ENCODE data around the gene PPP1CC. TPM values are rescaled to one million over a fixed set of nuclear protein-coding genes. Genes with fewer than 3 reads are reported as not detected.

Gene PPP1CC
- total RNA-seq, 1 donor: 158 TPM

DNA sequence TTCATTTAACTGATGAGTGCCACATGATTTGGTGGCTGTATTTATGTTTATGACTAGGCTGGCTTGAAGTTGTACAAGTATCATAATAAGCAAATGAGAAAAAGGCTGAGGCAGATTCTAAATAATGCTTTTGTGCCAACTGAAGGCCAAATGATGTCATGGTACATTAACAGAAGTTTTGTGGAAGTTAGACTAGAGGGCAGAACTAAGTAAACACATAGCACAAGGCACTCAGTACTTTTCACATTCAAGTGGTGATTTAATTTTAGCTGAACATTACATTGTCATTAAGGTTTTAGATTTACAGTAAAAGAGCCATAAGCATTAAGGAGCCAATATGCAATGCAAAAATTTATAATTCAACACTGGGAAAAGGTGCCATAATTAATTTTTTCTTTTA is 21.1 kb downstream of the PPP1CC start:
- Histone ChIP-seq H3K27me3 (ENCODE audit: insufficient read depth, low read length) (no peaks in the 10 kb centered on the region), H3K9me3 (ENCODE audit: low read depth, low read length) (no peaks in the 10 kb centered on the region), H3K4me1 (ENCODE audit: insufficient read depth, low read length) (peaks cover under 1% of the 10 kb centered on the region)

DNA sequence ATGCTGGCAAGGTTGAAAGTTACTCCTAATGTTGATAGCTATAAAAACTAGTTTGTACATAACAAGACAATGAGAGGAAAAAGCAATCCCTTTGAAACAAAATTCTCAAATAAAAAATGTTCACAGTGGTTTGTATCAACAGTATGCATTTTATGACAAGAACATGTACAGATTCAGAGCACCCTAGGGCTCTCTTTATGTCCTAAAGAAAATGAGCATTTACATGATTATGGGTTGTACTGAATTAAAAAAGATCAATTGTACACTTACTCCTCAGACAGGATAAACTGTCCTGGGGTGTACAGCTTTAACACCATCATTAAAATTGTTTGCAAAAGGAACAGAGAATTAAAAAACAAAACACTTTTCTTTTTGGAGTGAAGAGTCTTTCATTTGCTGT is 22.2 kb downstream of the PPP1CC start:
- Histone ChIP-seq H3K27me3 (ENCODE audit: insufficient read depth, low read length) (no peaks in the 10 kb centered on the region), H3K4me3 (ENCODE audit: low read length) (no peak overlapping the region), H3K4me1 (ENCODE audit: insufficient read depth, low read length) (no peaks in the 10 kb centered on the region), H3K9me3 (ENCODE audit: low read depth, low read length) (no peaks in the 10 kb centered on the region)

More for the DNA sequence above, 21.1 kb downstream of the PPP1CC start:
- no peak overlapping the region for H3K4me3 ChIP-seq (ENCODE audit: low read length)

DNA sequence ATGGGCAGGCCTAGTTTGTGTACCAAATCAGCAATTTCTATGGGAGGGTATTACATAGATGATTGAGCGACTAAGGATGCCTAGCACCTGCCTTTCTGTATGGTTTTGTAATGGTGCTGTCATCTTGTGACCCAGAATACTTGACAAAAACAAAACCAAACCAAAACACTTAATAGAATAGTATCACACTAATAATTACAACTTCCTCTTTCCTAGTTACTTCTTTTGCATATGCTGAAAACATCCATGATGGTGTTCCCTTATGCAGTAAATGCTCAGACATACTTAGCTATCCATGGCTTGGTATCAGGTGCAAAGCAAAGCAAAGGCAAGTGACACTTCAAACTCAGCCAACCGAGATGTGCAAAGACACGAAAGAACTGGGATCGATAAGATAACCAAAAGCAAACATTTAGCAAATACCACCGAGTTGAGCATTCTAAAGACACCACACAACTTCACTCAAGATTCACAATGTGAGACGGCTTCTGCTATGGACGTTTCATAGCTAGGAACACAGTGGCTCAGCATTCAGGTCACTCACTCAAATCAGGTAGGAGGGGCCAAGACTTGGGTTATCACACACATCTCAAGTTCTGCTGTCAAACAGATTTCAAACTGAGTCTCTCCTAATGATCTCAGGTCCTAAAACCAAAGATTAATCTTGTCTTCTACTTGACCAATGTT is 24.3 kb downstream of the PPP1CC start:
- Histone ChIP-seq H3K4me3 (ENCODE audit: low read length) (no peak overlapping the region), H3K9me3 (ENCODE audit: low read depth, low read length) (no peaks in the 10 kb centered on the region), H3K27me3 (ENCODE audit: insufficient read depth, low read length) (no peaks in the 10 kb centered on the region), H3K4me1 (ENCODE audit: insufficient read depth, low read length) (no peaks in the 10 kb centered on the region)

DNA sequence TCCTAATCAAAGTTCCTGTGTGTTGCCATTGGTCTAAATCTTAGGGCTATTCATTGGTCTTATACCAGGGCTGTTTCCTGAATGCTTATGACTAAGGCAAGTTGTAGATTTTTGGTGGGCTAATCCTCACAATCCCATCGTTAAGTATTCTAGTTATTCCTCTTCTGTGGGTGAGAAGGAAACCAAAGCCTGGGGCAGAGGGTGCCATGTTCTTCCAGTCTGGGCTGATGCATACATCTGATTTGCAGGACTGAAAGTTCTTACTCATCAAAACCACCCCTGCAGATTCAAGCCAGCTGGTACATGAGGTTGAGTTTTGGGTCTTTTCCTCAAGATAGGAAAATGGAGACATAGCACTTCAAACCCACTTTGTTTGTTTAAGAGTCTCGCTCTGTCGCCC is 25.7 kb downstream of the PPP1CC start:
- no peak overlapping the region for H3K4me3 ChIP-seq (ENCODE audit: low read length)
- H3K9me3 ChIP-seq (ENCODE audit: low read depth, low read length): no peaks in the 10 kb centered on the region
- H3K27me3 ChIP-seq (ENCODE audit: insufficient read depth, low read length): no peaks in the 10 kb centered on the region
- no peaks in the 10 kb centered on the region for H3K4me1 ChIP-seq (ENCODE audit: insufficient read depth, low read length)

DNA sequence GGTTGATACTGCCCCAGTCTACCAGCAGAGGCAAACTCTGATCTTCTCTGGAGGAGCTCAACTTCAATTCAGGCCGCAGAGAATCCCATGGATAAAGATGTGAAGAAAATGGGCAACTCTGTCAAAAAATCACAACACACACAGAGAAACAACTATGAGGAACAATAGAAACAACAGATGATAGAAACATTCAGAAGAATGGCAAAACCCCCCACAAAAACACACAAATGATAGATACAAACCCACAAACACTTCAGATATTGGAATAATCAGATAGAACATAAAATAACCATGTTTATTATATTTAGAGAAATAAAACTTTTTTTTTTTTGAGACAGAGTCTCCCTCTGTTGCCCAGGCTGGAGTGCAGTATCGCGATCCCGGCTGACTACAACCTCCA is 33.8 kb downstream of the PPP1CC start:
- no peak overlapping the region for H3K4me3 ChIP-seq (ENCODE audit: low read length)
- no peaks in the 10 kb centered on the region for H3K9me3 ChIP-seq (ENCODE audit: low read depth, low read length)
- no peaks in the 10 kb centered on the region for H3K27me3 ChIP-seq (ENCODE audit: insufficient read depth, low read length)
- H3K4me1 ChIP-seq (ENCODE audit: insufficient read depth, low read length): no peaks in the 10 kb centered on the region

DNA sequence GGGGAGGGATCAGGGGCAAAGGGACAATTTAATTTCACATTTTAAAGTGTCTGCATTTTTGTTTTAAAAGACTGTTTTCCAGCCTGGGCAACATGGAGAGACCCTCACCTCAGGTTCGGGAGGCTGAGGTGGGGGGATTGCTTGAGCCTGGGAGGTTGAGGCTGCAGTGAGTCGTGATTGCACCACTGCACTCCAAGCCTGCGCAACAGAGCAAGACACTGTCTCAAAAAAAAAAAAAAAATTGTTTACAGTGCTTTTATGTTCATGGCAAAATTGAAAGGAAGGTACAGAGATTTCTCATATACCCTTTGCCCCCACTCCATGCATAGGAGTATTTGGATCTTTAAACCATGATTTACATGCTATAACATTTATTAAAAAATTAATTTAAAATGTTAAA is 37.4 kb downstream of the PPP1CC start:
- H3K27me3 ChIP-seq (ENCODE audit: insufficient read depth, low read length): no peaks in the 10 kb centered on the region
- no peaks in the 10 kb centered on the region for H3K9me3 ChIP-seq (ENCODE audit: low read depth, low read length)
- no peak overlapping the region for H3K4me3 ChIP-seq (ENCODE audit: low read length)
- H3K4me1 ChIP-seq (ENCODE audit: insufficient read depth, low read length): no peaks in the 10 kb centered on the region

DNA sequence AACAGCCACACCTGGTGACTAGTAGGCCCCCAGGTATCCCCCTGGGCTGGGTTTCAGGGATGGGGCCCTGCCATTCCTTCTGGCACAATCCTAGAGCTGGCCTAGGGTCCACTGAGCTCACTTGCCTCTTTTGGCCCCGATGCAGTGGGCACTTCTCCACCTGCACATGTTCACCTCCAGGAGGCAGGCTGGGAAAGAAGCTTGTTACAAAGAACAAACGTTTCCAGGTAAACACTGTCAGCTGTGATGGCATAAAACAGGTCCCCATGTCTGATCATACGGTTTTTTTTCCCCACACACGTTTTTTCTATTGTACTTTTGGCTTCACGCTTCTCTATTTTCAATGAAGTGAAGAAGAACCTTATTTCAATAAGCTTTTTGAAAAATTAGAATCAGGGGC is 37.9 kb downstream of the PPP1CC start:
- Histone ChIP-seq H3K4me3 (ENCODE audit: low read length) (no peak overlapping the region), H3K9me3 (ENCODE audit: low read depth, low read length) (no peaks in the 10 kb centered on the region), H3K4me1 (ENCODE audit: insufficient read depth, low read length) (no peaks in the 10 kb centered on the region), H3K27me3 (ENCODE audit: insufficient read depth, low read length) (no peaks in the 10 kb centered on the region)

DNA sequence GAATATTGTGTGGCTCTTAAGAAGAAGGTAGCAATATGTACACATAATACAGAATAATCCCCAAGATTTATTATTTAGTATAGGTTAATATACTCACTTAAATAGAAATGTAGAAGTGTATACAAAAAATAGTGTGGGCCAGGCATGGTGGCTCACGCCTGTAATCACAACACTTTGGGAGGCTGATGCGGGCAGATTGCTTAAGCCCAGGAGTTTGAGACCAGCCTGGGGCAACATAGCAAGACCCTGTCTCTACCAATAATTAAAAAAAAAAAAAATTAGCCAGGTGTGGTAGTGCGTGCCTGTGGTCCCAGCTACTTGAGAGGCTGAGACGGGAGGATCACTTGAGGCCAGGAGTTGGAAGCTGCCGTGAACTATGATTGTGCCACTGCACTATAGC is 38.5 kb downstream of the PPP1CC start:
- H3K9me3 ChIP-seq (ENCODE audit: low read depth, low read length): no peaks in the 10 kb centered on the region
- no peak overlapping the region for H3K4me3 ChIP-seq (ENCODE audit: low read length)
- peaks cover 2% of the 10 kb centered on the region for H3K4me1 ChIP-seq (ENCODE audit: insufficient read depth, low read length)
- no peaks in the 10 kb centered on the region for H3K27me3 ChIP-seq (ENCODE audit: insufficient read depth, low read length)

DNA sequence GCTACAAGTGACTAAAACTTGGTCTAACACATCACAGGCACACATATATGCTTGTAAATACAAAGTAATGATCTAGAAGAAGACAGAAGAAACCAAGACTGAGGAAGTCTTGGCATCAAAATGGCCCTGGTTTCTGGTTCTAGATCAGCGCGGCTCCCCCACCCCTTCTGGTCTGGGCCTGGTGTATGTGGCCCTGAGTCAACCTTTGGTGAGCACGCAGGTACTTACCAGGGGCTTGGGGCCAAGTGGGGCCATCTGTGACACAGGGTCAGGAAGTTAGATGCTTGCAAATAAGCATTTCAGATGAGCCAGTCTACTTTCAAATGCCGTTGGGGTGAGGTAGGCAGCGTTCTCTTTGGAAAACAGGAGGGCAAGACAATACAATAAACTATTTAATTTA is 40.6 kb downstream of the PPP1CC start:
- Histone ChIP-seq H3K4me3 (ENCODE audit: low read length) (no peak overlapping the region), H3K4me1 (ENCODE audit: insufficient read depth, low read length) (peaks cover 23% of the 10 kb centered on the region), H3K27me3 (ENCODE audit: insufficient read depth, low read length) (no peaks in the 10 kb centered on the region), H3K9me3 (ENCODE audit: low read depth, low read length) (no peaks in the 10 kb centered on the region)

DNA sequence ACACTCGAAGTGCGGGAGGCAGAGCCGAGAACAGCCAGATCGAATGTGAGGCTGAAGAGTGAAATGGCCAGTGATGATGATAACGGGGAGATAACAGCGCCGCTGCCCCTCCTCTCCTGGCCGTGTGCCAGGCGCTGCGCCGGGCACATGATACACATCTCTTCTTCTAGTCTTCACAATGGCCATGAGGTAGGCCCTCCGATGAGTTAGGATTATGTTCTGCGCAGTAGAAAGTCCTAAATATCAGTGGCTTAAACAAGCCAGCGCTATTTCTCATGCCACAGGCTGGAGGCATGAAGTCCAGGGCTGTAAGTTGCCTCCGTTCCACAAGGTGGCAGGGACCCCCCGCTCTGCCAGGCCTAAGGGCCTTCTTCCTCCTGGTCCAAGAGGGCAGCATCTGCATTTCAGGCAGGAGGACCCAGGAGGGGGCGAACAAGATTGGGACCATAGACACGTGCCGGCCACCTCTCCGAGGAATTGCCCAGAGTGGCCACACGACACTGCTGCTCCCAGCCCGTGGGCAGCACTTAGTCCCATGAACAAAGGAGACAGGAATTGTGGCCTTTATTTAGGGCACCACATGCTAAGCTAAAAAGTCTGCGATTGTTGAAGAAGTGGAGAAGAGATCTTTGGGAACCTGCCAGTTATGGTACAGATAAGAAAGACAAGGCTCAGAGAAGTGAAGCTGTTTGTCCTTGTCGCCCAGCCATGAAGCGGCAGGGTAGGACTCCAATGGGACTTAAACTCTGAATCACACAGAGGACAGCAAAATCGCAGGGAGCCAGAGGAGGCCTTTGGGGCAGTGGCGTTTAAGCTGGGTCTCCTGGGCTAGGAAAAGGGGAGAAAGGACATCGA is 42.9 kb downstream of the PPP1CC start:
- H3K4me3 ChIP-seq (ENCODE audit: low read length): no peak overlapping the region
- H3K4me1 ChIP-seq (ENCODE audit: insufficient read depth, low read length): peaks cover 45% of the 10 kb centered on the region
- H3K9me3 ChIP-seq (ENCODE audit: low read depth, low read length): no peaks in the 10 kb centered on the region
- H3K27me3 ChIP-seq (ENCODE audit: insufficient read depth, low read length): no peaks in the 10 kb centered on the region

DNA sequence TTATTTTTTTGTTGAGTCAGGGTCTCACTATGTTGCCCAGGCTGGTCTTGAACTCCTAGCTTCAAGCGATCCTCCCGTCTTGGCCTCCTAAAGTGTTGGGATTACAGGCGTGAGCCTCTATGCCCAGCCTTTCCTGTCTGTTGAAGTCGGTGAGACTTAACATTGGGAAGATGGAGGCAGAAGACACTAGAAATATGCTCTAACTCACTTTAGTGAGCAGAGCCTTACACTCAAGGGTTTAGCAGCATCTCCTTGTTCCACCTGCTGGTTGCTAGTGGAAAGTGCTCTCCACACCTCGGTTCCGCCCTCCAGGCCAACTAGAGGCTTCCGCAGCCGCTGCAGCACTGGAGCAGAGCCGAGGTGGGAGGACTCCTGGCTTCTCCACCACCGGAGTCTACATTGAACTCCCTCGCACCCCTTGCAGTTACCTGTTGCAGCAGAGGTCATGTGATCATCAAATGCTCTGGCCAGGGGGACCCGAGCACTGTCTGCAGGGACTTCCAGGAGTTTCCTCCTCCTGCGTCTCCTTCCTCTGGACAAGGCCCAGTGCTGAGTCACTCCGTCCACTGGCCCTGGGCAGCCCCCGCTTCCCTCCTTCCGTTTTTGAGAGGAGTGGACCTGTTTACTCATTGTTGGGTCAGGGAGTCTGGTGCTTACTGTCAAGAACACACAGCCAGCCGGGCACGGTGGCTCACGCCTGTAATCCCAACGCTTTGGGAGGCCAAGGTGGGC is 44.4 kb downstream of the PPP1CC start:
- H3K27me3 ChIP-seq (ENCODE audit: insufficient read depth, low read length): no peaks in the 10 kb centered on the region
- H3K9me3 ChIP-seq (ENCODE audit: low read depth, low read length): no peaks in the 10 kb centered on the region
- peaks cover 58% of the 10 kb centered on the region for H3K4me1 ChIP-seq (ENCODE audit: insufficient read depth, low read length)
- H3K4me3 ChIP-seq (ENCODE audit: low read length): peak overlapping the region; percentile 15

DNA sequence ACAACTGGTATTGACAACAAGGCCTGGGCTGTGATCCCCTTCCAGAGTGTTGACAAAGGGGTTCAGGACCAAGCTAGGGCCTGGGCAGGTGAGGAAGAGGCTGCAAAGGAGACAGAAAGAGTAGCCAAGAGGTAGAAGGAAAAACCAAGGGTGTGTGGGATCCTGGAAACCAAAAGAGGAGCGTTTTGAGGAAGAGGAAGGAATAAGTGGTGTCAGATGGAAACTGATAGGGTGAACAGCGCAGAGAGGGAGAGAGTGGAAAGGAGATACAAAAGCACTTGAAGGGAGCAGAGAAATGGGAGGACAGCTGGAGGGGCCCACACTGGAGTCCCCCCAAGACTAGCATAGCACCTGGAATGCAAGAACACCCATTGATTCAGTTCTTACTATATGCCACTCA is 45.5 kb downstream of the PPP1CC start:
- H3K27me3 ChIP-seq (ENCODE audit: insufficient read depth, low read length): no peaks in the 10 kb centered on the region
- no peak overlapping the region for H3K4me3 ChIP-seq (ENCODE audit: low read length)
- H3K9me3 ChIP-seq (ENCODE audit: low read depth, low read length): no peaks in the 10 kb centered on the region
- H3K4me1 ChIP-seq (ENCODE audit: insufficient read depth, low read length): peaks cover 69% of the 10 kb centered on the region

DNA sequence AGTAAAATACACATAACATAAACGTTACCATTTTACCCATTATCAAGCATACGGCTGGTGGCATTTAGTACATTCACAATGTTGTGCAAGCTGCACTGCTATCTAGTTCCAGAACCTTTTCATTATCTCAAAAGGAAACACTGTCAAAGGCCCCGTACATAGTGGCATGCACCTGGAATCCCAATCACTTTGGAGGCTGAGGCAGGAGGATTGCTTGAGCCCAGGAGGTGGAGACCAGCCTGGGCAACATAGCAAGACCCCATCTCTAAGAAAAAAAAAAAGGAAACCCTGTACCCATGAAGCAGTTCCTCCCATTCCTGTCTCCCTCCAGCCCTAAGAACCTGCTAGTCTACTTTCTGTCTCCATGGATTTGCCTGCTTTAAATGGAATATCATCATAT is 46.4 kb downstream of the PPP1CC start:
- Histone ChIP-seq H3K4me1 (ENCODE audit: insufficient read depth, low read length) (peaks cover 78% of the 10 kb centered on the region), H3K27me3 (ENCODE audit: insufficient read depth, low read length) (no peaks in the 10 kb centered on the region), H3K9me3 (ENCODE audit: low read depth, low read length) (no peaks in the 10 kb centered on the region), H3K4me3 (ENCODE audit: low read length) (no peak overlapping the region)

DNA sequence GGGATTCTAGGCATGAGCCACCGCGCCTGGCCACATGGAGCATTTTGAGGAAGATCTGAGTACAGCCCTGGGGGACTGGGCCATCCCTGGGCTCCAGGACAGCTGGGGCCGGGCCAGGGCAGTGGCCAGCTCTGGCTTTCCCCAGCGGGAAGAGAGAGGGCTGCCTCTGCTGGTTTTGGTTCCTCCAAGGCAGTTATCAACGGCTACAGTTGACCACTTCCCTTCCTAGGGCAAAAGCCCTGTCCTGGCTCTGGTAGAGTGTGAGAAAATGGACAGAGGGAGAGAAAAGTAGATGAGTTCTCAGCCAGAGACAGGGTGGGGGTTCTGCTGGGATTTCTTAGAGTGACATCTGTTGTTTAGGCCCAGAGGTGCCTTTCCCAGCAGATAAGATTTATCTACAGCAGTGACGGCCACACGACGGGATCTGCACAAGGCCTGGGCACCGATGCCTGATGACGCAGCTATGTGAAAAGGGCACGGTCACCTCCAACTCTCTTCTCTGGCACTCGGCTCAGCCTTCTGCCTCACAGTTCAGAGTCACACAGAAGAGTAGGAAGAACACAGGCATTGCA is 48.3 kb downstream of the PPP1CC start:
- H3K27me3 ChIP-seq (ENCODE audit: insufficient read depth, low read length): no peaks in the 10 kb centered on the region
- H3K4me3 ChIP-seq (ENCODE audit: low read length): no peak overlapping the region
- no peaks in the 10 kb centered on the region for H3K9me3 ChIP-seq (ENCODE audit: low read depth, low read length)
- H3K4me1 ChIP-seq (ENCODE audit: insufficient read depth, low read length): peaks cover 97% of the 10 kb centered on the region

DNA sequence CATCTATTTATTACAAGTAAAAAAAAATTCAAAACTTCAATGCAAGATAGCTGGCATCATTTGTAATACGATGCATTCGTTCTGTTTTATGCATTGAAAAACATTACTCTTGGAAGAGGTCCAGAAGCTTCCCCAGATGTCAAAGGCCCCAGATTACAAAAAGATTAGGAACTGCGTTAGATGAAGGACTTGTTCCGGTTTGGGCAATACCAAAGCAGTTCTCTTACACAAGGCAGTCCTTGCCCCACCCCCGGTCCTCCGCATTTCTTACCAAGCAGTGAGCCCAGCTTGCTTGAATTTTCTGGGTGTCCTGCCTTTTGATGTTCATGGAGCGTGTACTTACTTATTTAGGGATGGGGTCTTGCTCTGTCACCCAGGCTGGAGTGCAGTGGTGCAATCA is 49.0 kb downstream of the PPP1CC start:
- H3K4me1 ChIP-seq (ENCODE audit: insufficient read depth, low read length): peaks cover 93% of the 10 kb centered on the region
- no peak overlapping the region for H3K4me3 ChIP-seq (ENCODE audit: low read length)
- H3K9me3 ChIP-seq (ENCODE audit: low read depth, low read length): no peaks in the 10 kb centered on the region
- no peaks in the 10 kb centered on the region for H3K27me3 ChIP-seq (ENCODE audit: insufficient read depth, low read length)
